ENCODE measurements around the gene ELL2.
"Not testable (repeated sequence)": the region's sequence is repeated elsewhere in the genome, so short reads cannot be mapped to it uniquely, and the experiment has no call there.

Gene ELL2

DNA sequence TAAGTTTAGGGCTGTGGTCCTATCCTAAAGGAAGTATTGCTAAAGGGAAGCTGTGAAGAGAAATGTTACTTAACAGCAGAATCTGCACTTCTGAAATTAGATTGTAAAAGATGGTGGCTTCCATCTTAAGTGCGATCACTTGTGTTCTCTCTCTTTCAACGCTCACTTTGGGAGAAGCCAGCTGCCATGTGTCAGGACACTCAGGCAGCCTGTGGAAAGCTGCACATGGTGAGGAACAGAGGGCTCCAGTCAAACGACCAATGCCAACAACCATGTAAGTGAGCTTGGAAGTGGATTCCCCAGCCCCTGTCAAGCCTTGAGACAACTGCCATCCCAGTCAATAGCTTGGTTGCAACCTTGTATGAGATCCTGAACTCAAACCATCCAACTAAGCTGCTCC lies 87.4 kb downstream of the ELL2 start:
- H3K4me3 ChIP-seq (ENCODE audit: low read depth, low read length) = no peak overlapping the region
- no peak for DNase-seq (ENCODE audit: low read depth)
- TF ChIP-seq MYC (IDR thresholded peaks at IDR 0.05; ENCODE audit: low read depth, low read length) = no peak
- TF ChIP-seq, protein P1, sequence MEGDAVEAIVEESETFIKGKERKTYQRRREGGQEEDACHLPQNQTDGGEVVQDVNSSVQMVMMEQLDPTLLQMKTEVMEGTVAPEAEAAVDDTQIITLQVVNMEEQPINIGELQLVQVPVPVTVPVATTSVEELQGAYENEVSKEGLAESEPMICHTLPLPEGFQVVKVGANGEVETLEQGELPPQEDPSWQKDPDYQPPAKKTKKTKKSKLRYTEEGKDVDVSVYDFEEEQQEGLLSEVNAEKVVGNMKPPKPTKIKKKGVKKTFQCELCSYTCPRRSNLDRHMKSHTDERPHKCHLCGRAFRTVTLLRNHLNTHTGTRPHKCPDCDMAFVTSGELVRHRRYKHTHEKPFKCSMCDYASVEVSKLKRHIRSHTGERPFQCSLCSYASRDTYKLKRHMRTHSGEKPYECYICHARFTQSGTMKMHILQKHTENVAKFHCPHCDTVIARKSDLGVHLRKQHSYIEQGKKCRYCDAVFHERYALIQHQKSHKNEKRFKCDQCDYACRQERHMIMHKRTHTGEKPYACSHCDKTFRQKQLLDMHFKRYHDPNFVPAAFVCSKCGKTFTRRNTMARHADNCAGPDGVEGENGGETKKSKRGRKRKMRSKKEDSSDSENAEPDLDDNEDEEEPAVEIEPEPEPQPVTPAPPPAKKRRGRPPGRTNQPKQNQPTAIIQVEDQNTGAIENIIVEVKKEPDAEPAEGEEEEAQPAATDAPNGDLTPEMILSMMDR (IDR thresholded peaks at IDR 0.05; ENCODE audit: low read depth, low read length) = no peak
- TF ChIP-seq, protein P2, sequence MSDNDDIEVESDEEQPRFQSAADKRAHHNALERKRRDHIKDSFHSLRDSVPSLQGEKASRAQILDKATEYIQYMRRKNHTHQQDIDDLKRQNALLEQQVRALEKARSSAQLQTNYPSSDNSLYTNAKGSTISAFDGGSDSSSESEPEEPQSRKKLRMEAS (IDR thresholded peaks at IDR 0.05; ENCODE audit: low read depth, low read length) = no peak
- no peak for TF ChIP-seq POLR2A (IDR thresholded peaks at IDR 0.05; ENCODE audit: extremely low read depth, insufficient read length)

DNA sequence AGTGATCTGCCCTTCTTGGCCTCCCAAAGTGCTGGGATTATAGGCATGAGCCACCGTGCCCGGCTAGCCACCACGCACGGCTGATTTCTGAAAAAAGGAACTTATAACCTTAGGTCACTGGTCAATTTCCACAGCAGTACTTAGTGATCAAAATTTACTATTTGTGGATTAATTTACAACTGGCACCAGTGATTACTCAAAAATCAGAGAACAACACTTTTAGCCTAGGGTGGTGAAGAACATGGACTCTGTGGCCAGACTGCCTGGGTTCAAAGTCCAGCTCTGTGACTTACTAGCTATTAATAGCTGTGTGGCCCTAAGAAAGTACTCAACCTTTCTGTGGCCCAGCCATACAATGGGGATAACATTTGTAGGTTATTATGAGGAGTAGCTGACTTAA lies 88.3 kb downstream of the ELL2 start:
- H3K4me3 ChIP-seq (ENCODE audit: low read depth, low read length) = no peak overlapping the region
- DNase-seq (ENCODE audit: low read depth) = no peak
- TF ChIP-seq POLR2A (IDR thresholded peaks at IDR 0.05; ENCODE audit: extremely low read depth, insufficient read length) (no peak), MYC (IDR thresholded peaks at IDR 0.05; ENCODE audit: low read depth, low read length) (no peak)
- TF ChIP-seq, protein P2 (IDR thresholded peaks at IDR 0.05; ENCODE audit: low read depth, low read length) = no peak
- TF ChIP-seq, protein P1 (IDR thresholded peaks at IDR 0.05; ENCODE audit: low read depth, low read length) = no peak

DNA sequence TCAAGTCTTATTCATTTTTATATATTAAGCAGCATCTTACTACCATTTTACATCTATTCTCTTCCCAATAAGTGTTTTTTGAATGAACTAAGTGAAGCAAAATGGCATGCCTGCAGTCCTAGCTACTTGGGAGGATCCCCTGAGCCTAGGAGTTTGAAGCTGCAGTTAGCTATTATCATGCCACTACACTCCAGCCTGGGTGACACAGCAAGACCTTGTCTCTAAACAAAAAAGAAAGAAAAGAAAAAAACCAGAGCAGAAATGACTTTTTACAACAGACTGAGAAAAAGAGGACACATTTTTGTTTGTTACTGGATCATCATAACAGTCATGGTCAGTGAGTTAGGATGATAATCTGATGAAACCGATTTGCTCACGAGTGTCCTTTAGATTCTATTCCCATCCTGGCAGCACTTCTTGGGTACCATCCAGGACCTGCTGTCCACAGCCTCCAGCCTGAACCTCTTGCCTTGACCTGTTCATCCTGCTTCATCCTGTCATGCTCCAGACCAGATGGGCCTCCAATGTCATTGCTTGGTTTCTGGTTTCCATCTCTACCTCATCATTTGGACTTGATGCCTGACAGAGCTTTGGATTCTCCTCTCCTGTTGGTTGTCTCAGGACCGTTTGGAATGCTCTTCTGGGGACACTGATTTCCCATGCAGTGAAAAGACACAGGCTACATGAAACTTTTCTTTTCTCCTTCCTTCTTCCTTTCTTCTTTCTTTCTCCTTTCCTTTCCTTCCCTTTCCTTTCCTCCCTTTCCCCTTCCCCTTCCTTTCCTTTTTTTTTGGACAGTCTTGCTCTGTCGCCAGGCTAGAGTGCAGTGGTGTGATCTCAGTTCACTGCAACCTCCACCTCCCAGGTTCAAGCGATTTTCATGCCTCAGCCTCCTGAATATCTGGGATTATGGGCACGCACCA lies 89.0 kb downstream of the ELL2 start:
- H3K4me3 ChIP-seq (ENCODE audit: low read depth, low read length) = no peak overlapping the region
- DNase-seq (ENCODE audit: low read depth) = no peak
- TF ChIP-seq, protein P1 (IDR thresholded peaks at IDR 0.05; ENCODE audit: low read depth, low read length) = no peak
- TF ChIP-seq, protein P2 (IDR thresholded peaks at IDR 0.05; ENCODE audit: low read depth, low read length) = no peak
- TF ChIP-seq MYC (IDR thresholded peaks at IDR 0.05; ENCODE audit: low read depth, low read length) (no peak), POLR2A (IDR thresholded peaks at IDR 0.05; ENCODE audit: extremely low read depth, insufficient read length) (no peak)

DNA sequence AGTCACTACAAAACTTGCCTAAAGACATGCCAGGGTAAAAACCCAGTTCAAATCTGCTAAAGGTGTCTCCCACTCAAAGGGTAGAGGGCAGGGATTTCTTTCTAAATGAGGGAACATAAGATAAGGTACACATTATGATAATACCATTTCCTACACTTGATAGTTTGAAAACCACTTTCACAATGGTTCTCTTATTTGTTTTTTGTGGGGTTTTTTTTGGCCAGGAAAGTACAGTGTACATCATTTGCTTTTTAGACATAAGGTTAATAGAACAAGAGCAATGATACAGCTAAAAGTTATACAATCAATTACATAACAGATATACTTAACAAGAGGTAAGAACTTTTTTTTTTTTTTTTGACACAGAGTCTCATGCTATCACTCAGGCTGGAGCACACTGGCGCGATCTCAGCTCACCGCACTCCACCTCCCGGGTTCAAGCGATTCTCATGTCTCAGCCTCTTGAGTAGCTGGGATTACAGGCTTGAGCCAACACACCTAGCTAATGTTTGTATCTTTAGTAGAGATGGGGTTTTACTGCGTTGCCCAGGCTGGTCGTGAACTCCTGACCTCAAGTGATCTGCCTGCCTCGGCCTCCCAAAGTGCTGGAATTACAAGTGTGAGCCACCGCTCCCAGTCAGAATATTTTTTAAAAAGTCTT lies 90.4 kb downstream of the ELL2 start:
- H3K4me3 ChIP-seq (ENCODE audit: low read depth, low read length) = no peak overlapping the region
- no peak for TF ChIP-seq MYC (IDR thresholded peaks at IDR 0.05; ENCODE audit: low read depth, low read length)
- TF ChIP-seq, protein P2 (IDR thresholded peaks at IDR 0.05; ENCODE audit: low read depth, low read length) = no peak
- TF ChIP-seq POLR2A (IDR thresholded peaks at IDR 0.05; ENCODE audit: extremely low read depth, insufficient read length) = no peak
- TF ChIP-seq, protein P1 (IDR thresholded peaks at IDR 0.05; ENCODE audit: low read depth, low read length) = no peak
- DNase-seq (ENCODE audit: low read depth) = no peak

DNA sequence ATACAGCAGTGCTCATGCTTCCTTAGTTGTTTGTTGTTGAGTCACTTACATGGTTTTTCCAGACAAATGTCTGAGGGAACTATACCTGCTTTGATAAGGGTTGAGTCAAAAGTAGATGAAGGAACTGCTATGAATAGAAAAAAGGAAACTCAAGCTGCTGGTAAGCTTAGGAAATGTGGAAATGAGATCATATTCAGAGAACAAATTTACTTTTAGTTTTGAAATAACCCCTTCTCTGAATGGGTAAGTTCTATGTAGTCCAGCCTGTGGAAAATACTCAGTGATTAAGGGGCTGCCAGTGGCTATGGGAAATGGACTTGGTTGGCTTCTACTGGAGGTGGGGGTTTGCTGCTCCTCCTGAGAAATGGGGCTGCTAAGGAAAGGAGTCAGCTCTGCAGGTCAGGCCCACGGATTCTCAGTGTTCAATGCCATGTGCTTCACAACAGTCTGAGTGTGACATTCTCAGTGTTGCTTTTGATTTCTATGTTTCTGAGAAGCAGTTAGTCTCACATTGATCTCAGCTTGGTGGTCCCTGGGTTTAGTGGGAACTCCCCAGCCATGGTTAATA lies 91.5 kb downstream of the ELL2 start:
- H3K4me3 ChIP-seq (ENCODE audit: low read depth, low read length) = no peak overlapping the region
- TF ChIP-seq, protein P2 (IDR thresholded peaks at IDR 0.05; ENCODE audit: low read depth, low read length) = no peak
- TF ChIP-seq POLR2A (IDR thresholded peaks at IDR 0.05; ENCODE audit: extremely low read depth, insufficient read length) = no peak
- no peak for TF ChIP-seq MYC (IDR thresholded peaks at IDR 0.05; ENCODE audit: low read depth, low read length)
- TF ChIP-seq, protein P1 (IDR thresholded peaks at IDR 0.05; ENCODE audit: low read depth, low read length) = no peak
- DNase-seq (ENCODE audit: low read depth) = peak; percentile 15

DNA sequence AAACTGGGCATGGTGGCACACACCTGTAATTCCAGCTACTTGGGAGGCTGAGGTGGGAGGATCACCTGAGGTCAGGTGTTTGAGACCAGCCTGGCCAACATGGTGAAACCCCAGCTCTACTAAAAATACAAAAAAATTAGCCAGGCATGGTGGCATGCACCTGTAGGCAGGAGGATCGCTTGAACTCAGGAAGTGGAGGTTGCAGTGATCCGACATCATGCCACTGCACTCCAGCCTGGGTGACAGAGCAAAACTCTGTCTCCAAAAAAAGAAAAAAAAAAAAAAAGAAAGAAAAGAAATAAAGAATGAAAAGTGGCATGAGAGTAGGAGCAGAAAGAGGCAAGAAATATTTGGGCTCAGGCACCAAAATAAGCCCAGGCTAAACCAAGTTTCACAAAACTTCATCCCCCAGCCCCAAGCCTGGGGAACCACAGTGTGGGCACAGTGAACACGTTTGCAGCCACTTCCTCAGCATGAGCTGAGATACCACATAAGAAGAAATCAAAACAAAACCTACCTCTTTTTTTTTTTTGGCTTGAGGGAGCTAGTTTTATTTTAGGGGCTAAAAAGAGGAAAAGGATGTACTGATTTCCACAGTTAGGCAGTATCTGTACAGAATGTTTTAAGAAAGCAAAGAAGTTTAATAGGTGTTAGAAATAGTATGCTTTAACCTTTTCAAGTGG lies 92.3 kb downstream of the ELL2 start:
- DNase-seq (ENCODE audit: low read depth) = peak; percentile 26
- not testable (repeated sequence) for H3K4me3 ChIP-seq (ENCODE audit: low read depth, low read length)

Data from NB4 (cell line).